Activated CD4-positive, CD25-positive, alpha-beta regulatory T cell treated with anti-CD3 and anti-CD28 coated beads, Interleukin-2, amount 50 U/mL, for 16 hours (primary cell): ENCODE results near the gene SLC12A7.

Experiments used
- DNase-seq: peaks from one replicate; pipeline ENCODE4 v3.0.0-alpha.2; 2020; ENCODE audit warnings: low read depth, low spot score

The SLC12A7 gene

DNA sequence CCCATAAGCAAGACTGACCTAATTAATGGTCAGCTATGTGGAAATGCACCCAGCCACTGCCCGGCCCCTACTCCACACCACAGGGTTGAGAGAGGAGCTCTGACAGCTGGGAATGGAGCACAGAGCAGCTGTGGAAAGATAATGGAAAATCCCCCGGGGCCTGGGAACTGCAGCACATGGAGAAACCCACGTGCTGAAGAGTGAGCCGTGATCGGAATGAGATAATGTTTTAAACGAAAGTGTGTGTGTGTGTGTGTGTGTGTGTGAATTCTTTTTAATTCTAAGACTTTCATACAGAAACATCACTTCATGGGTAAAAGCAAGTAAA is 13.1 kb upstream of the SLC12A7 start:
- no peak for DNase-seq

DNA sequence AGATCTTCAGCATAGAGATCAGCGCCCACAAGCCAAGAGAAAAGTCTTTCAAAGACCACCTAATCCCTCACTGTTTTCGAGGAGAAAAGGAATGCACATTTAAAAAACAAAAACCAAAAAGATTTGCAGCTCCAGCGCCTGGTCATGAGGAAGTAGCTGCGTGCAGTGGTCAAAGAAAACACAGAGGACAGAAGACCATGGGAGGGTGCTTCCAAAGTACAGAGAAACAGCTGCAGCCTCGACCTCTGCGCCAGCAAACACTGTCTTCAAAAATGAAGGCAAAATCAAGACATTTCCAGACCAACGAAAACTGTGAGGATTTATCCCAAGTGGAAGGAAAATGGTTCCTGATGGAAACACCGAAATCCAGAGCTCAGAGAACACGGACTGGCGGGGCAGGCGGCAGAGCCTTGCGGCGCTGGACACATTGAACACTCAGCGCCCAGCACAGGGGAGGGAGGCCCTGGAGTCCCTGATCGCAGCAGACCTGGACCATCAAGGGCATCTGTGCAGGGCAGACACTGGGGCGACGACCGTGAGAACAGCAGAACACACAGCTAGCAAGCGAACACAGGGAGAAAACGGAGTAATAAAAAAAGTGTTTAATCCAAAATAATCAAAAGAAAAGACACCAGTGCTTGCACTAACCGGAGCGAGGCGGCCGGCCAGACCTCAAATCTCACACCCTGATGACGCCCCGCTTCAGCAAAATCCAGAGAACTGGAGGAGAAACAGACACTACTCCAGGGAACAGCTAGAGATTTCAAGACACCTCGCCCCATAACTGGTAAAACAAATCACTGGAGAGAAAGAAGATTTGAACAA is 12.6 kb upstream of the SLC12A7 start:
- no peak for DNase-seq

DNA sequence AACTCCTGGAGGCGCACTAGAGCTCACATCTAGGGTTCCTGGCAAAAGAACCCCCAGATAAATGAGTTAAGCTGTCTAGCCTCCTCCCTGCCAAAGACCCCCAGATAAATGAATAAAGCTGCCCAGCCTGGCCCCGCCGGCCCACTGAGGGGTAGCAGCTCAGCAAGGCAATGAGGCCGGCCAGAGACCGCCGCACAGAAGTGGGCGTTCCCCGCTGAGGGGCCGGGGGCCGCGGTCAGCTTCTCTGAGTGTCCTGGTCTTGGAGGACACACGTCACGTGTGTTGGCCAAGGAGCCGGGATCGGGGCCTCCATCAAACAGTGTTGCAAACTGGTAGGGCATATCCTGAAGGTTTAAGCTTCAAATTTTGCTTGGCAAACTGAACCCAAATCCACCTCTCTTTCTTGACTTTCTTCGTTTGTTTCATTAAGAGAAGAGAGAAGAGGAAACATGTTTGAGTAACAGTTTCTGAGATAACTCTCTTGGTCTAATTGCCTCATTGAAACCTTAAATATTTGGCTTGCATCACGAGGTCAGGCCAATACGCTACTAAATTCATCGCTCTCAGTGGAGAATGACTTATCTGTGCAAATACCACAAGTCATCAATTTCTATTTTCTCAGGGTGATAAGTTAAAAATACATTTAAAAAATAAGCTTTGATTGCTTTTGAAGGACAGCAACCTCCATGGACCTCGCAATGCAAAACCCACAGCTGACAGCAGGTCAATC is 11.7 kb upstream of the SLC12A7 start:
- no peak for DNase-seq

GRCh38 chr5:1122511-1123294 is 10.8 kb upstream of the SLC12A7 start:
- no peak for DNase-seq

DNA sequence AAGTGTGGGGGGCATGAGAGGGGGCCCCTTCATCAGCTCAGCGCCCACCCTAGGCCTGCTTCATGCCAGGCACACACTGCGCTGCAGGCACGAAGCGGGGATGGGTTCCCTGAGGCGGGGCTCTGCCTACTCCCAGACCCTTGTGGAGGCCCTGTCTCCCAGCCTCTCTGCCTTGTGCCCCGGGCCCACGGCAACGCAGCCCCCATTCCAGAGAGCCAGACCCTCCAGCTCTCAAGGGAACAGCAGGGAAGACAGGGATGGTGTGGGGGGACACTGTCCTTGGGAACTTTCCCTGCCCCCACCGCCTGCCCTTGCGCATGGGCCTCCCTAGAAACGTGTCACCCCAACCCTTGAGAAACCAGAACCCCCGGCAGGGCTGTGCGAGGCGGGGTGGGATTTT is 10.0 kb upstream of the SLC12A7 start:
- no peak for DNase-seq

GRCh38 chr5:1121044-1121443 is 9.2 kb upstream of the SLC12A7 start:
- DNase-seq: no peak

GRCh38 chr5:1120236-1120999 is 8.6 kb upstream of the SLC12A7 start:
- no peak for DNase-seq

GRCh38 chr5:1119312-1119831 is 7.5 kb upstream of the SLC12A7 start:
- DNase-seq: no peak

DNA sequence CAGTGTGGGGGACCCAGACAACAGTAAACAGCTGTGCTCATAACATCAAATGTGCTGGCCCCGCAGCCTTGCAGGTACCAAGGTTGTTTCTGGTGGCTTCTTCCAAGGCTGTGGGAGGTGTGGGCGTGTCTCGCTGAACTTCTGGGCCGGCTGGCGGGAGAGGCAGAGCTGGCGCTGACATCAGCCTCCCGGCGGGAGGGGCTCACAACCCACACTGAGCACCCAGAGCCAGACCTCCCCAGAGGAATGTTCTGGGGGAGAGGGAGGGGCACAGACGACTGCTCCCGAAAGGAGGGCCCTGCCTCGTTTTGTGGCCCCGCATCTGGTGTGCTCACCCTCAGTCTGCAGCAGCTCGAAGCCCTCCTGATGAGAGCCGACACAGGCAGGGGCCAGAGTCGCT is 6.9 kb upstream of the SLC12A7 start:
- no peak for DNase-seq

- no peak for DNase-seq
Measured at GRCh38 chr5:1118231-1118698, 6.4 kb upstream of the SLC12A7 start.

DNA sequence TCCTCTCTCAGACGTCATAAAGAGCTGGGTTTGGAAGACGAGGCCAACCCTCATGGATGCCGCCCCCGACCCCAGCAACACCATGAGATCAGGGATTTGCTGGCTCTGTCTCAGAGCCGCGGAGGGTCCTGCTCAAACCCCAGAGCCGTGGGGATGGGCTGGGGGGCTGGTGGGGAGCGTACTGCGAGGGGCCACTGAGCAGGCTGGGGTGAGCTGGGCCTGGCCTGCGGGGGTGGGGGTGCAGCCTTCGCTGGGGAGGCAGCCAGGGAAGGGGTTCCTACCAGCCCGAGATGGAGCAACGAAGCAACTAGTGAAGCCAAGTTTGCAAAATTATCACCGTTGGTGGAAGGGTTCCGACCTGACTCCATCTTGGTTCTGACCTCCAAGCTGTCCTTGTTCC is 5.1 kb upstream of the SLC12A7 start:
- no peak for DNase-seq

DNA sequence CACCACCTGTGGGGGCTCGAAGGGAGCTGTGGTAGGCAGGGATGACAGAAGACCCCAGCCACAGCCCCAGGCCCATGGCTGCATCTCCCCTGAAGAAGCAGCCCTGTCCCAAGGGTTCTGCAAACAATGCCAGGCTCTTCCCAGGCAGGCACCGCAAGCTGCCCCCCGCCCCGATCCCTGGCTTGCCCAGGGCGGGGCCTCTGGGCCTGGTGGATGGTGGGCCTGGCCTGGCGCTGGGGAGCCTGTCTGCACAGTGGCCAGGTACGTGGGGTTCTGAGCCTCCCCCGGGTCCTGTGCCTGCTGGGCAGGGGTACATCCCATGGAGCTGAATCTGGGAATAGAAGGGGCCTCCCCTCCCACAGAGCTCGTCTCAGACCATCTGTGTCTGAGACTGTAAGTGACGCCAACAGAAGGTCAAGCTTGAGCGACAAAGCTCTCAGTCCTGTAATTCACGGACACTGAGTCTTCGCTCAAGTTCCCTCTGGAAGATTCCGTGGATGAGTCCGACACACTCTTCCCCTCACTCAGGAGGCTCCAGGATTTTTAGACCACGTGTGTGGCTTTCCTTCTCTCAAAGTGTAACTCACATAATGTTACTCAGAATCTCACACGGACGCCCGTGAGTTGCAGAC is 4.4 kb upstream of the SLC12A7 start:
- DNase-seq: no peak

DNA sequence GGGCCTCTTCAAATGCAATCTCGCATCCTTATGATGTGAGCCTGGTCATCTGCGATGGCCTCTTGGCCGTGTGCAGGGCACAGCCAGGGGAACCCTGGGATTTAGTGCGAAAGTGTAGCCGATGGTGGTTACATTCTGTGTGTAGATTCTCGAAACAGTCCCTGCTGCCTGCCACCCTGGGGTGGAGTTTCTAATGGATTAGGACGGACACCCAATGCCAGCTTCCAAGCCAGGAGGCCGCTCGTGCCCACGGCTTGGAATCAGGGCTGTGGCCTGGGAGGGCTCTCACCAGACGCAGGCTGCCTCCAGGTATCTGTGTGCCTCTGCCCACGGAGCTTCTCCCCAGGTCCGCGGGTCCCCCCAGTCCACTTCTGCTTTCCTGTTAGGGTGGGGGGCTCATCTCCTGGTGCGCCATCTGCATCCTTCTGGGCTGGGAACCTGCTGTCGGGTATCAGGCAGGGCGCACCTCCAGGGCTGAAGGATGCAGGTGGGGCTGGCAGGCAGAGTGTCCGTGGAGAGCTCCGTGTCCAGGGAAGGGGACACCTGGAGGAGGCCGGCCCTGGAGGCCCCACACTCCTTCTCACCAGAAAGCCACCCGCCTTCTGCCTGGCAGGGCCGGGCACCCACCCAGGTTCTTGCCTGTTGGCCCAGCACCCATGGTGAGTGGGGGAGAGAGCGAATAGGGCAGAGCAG is 3.4 kb upstream of the SLC12A7 start:
- no peak for DNase-seq

DNA sequence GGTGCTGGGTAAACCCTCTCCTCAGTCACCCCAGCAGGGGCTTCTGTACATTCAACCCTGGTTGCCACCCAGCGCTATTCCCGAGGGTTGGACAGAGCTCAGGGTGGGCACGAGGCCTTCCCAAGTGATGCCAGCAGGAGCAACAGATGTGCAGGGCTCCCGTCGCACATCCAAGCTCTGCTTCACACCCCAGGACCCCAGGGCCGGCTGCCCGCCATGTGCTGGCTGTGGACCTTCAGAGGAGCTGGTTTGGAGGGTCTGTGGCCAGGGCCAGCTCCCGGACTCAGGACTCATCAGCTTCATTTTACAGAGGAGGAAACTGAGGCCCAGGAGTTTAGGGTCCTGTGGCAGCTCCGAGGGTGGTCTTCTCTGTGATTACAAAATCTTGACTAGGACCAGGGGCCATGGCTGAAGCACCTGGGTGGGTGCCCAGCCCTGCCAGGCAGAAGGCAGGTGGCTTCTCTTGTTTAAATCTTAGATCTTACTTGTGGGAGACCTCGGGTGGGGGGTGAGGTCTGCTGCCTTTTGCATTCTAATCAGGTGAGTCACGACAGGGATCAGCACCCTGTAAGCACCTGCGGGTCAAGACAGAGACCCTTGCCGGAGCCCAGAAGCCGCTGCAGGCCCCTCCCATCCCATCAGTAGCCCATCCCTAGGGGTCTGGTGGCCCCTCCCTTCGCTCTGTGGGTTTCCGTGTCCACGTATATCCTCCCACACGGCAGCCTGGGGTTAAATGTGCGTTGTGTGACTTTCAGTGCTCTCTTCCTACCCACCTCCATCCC is 2.1 kb upstream of the SLC12A7 start:
- no peak for DNase-seq

GRCh38 chr5:1113332-1113690 is 1.4 kb upstream of the SLC12A7 start:
- DNase-seq: no peak

DNA sequence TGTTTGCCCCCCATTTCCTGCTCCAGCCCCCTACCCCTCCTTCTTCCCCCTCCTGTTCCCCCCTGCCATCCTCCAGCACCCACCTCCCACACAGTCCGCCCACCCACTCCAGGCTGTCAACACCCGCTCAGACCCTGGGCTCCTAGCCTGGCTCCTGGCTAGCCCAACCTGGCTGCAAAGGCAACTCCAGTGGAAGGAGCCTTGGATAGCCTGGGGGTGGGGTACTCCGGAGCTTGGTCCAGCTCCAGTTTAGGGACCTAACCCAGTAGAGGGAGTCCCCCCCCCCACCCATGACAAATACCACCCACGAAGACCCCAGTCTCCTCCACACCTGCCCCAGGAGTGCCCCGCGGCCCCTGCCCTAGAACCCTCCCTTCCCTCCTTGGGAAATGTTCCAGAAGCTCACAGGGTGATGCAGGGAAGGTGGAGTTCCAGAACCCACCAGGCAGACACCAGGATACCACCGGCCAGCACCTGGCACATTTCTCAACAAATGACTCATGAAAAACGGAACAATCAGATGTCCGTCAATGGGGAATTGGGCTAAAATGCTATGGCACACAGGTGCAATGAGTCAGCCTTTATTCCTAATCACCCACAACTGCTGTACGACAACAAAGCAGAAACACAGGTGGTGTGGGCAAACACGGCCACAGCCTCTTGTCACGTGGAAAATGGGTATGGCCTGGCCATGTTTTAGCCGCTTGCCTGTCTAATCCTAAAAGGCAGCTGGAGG is 901 bp upstream of the SLC12A7 start:
- DNase-seq: no peak

DNA sequence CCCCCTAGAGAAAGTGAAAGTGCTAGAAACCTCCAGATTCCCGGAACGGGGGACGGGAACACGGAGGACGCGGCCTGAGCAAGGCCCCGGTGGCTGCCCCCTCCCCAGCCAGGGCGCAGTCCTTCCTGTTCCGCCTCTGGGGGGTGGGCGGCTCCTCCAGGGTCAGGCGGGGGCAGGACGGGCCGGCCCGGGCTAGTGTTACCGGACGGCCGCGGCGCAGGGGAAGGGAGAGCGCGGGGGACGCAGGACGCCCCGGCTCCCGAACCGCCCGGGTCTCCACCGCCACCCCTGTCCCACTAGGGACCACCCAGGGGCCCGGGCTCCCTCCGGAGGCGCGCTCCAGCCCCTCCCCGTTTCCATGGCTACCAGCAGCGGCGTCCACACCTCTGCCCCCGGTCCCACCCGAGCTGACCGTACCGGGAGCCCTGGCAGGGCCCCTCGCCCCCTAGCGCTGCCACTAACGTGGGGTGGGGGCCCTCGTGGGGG is 579 bp downstream of the SLC12A7 start:
- DNase-seq: no peak

DNA sequence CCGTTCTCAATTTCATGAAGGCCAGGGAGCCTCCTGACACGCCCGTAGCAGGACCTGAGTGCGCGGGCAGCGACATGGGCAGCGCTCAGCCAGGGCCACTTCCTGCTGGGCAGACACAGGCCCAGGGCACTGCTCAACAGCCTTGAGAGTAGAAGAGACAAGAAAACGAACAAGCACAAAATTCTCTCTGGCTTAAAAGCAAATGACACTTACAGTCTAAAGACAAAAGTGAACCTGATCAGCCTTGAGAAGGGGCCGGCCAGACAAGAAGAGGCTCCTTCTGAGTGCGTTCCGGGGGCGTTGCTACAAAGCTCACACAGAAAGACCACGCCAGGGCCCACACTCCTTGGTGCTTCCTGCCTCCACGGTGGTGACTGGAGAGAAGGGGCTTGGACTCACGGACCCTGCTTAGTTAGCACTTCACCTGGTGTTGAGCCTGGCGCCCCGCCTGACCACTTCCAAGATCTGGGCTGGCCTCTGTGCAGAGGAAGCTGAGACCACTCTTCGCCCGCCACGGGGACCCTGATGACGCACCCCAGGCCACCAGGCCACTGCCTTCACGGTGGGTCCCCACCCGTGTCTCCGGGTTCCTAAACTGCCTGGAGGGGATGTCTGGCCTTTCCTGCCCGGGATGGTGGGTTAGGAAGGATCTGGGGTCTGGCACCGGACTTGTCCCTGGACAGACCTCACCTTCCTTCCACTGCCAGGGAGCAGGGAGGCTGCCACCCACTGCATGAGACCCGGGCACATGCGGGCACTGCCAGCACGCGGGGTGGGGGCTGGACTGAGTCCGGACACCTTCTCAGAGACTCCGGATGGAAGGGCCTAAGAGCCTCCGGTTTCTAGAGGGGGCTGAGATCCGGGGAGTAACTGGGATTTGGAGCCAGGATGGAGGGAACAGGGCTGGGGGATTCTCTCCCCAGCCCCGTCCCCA is 1.3 kb downstream of the SLC12A7 start:
- DNase-seq: no peak
